Head of caudate nucleus (tissue), 42 donors: ENCODE results near the gene MINPP1.

Experiments
- DNase-seq, 42 donors: peaks; one replicate each; pipeline versions ENCODE4 v3.0.0 to v3.0.0-alpha.2; 2020 to 2021; ENCODE audit warnings: mixed read lengths in 7 of 42
- intact Hi-C: fragments of 100-400 bp; cut with DNase I; formaldehyde crosslinking; loops from one replicate; pipeline ENCODE4 v1.15.0; 2022

MINPP1 gene

DNA sequence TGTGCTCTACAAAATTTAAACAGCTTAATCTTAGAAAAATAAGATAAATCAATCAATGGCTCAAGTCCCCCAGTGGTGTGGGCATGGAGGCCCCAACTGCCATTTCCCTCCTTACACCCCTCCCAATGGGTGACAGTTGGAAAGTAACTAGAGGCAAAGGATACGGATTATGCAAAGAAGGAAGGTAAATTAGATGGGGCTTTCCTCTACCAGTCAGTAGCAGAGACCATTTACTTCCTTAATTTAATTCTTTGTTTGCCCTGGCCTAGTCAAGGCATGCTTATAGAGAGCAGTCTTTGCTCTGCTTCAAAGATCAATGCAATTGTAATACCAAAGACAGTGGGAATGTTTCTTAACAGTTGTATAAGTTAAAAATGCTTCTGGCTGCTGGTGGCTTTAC lies 91.7 kb downstream of the MINPP1 start:
- DNase-seq = no peak
- intact Hi-C loops = no loop called here

DNA sequence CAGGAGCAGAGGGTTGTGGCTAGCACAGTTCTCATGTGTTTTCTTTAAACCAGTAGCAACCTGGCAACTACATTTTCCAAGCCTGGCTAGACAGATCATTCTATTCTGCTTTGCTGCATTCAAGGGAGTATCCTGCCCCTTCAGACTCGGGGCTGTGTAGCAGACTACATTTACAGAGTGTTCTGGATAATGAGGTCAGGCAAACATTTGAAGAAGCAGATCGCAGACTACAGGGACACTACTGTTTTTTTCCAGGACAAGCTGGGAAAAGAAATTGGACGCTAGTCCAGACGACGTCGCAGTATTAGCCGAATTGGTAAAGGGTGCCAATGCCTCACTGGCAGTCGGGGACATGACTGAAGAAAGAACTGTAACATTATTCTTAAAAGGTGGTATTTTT lies 94.0 kb downstream of the MINPP1 start:
- DNase-seq = peak in 20 of 42 donors; percentile 3 to 55 (median 18)
- intact Hi-C loops = no loop called here

DNA sequence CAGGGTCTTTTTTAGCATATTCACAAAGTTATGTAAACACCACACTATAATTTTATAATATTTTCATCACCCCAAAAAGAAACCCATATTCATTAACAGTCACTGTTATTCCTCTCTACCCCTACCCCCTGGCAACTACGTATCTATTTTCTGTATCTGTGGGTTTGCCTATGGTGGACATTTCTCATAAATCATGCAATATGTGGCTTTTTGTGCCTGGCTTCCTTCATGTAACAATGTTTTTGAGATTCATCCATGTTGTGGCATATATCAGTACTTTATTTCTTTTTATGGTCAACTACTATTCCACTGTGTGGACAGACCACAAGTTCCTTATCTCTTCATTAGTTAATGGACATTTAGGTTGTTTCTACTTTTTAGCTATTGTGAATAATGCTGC lies 95.9 kb downstream of the MINPP1 start:
- DNase-seq = no peak
- intact Hi-C loops = no loop called here
